Mesenchymal stem cell (in vitro differentiated cells and primary cell): ENCODE results near the gene LYPD4.

Experiments
- DNase-seq: peaks from one replicate; pipeline ENCODE4 v3.0.0-alpha.2; 2013
- H2AFZ ChIP-seq: one replicate; pipeline ENCODE4 v1.6.1; 2013; ENCODE audit warnings: low read depth, mild to moderate bottlenecking, control low read depth, inconsistent platforms, low read length, moderate library complexity
- H2AK5ac ChIP-seq: 2 replicates; pipeline ENCODE4 v1.6.1; 2013; ENCODE audit warnings: low read length, moderate library complexity, mild to moderate bottlenecking, inconsistent platforms; ENCODE audit not compliant: severe bottlenecking
- H2BK120ac ChIP-seq: one replicate; pipeline ENCODE4 v1.6.1; 2013; ENCODE audit warnings: low read depth, mild to moderate bottlenecking, inconsistent platforms, low read length, moderate library complexity
- H2BK12ac ChIP-seq, 2 experiments: one replicate each; pipeline ENCODE4 v1.6.1; 2013; ENCODE audit warnings: inconsistent platforms in 2 of 2, low read length in 2 of 2, mild to moderate bottlenecking in 2 of 2, moderate library complexity in 2 of 2, control low read depth in 1 of 2
- H2BK15ac ChIP-seq: one replicate; pipeline ENCODE4 v1.6.1; 2013; ENCODE audit warnings: mild to moderate bottlenecking, low read depth, inconsistent platforms; ENCODE audit not compliant: poor library complexity, severe bottlenecking
- H2BK5ac ChIP-seq: 2 replicates; pipeline ENCODE4 v1.6.1; 2013; ENCODE audit warnings: low read depth, mild to moderate bottlenecking, low read length, control low read depth, inconsistent platforms; ENCODE audit not compliant: poor library complexity, severe bottlenecking
- H3K14ac ChIP-seq, 2 experiments: one replicate each; pipeline ENCODE4 v1.6.1; 2013; ENCODE audit warnings: inconsistent platforms in 2 of 2, low read length in 2 of 2, control low read depth in 1 of 2, mild to moderate bottlenecking in 1 of 2, moderate library complexity in 1 of 2
- H3K18ac ChIP-seq, 2 experiments: one replicate each; pipeline ENCODE4 v1.6.1; 2013; ENCODE audit warnings: inconsistent platforms in 2 of 2, low read length in 2 of 2, control low read depth in 1 of 2, low read depth in 1 of 2, mild to moderate bottlenecking in 1 of 2
- H3K23ac ChIP-seq, 2 experiments: one replicate each; pipeline ENCODE4 v1.6.1; 2013; ENCODE audit warnings: inconsistent platforms in 2 of 2, low read length in 2 of 2, mild to moderate bottlenecking in 2 of 2, moderate library complexity in 2 of 2, control low read depth in 1 of 2
- H3K27ac ChIP-seq: 2 replicates; pipeline ENCODE4 v1.5.1; 2013; ENCODE audit warnings: mild to moderate bottlenecking, moderate library complexity, low read length, control low read depth, inconsistent platforms; ENCODE audit not compliant: poor library complexity, severe bottlenecking
- H3K27me3 ChIP-seq, 2 experiments: 2 replicates each; pipeline versions ENCODE4 v1.6.1 to v1.7.0; 2013; ENCODE audit warnings: low read length in 2 of 2, mild to moderate bottlenecking in 2 of 2, moderate library complexity in 2 of 2, control low read depth in 1 of 2, inconsistent platforms in 1 of 2; ENCODE audit not compliant: control insufficient read depth in 1 of 2, insufficient read depth in 1 of 2
- H3K36me3 ChIP-seq, 2 experiments: 2 replicates each; pipeline versions ENCODE4 v1.6.1 to v1.7.0; 2013; ENCODE audit warnings: low read length in 2 of 2, control low read depth in 1 of 2, inconsistent platforms in 1 of 2, low read depth in 1 of 2, mild to moderate bottlenecking in 1 of 2; ENCODE audit not compliant: insufficient read depth in 2 of 2, control insufficient read depth in 1 of 2
- H3K4ac ChIP-seq, 2 experiments: one replicate each; pipeline ENCODE4 v1.6.1; 2013; ENCODE audit warnings: inconsistent platforms in 2 of 2, low read length in 2 of 2, mild to moderate bottlenecking in 2 of 2, moderate library complexity in 2 of 2, control low read depth in 1 of 2, low read depth in 1 of 2
- H3K4me1 ChIP-seq: 2 replicates; pipeline ENCODE4 v1.6.1; 2013; ENCODE audit warnings: low read depth, low read length, control low read depth; ENCODE audit not compliant: control insufficient read depth, insufficient read depth
- H3K4me2 ChIP-seq: 2 replicates; pipeline ENCODE4 v1.6.1; 2013; ENCODE audit warnings: low read length, mild to moderate bottlenecking, inconsistent platforms; ENCODE audit not compliant: poor library complexity, severe bottlenecking
- H3K4me3 ChIP-seq, 2 experiments: 2 replicates each; pipeline versions ENCODE4 v1.5.1 to v1.7.0; 2013; ENCODE audit warnings: low read length in 2 of 2, mild to moderate bottlenecking in 2 of 2, control low read depth in 1 of 2, low read depth in 1 of 2; ENCODE audit not compliant: insufficient read depth in 1 of 2
- H3K79me1 ChIP-seq: replicated peaks from 2 replicates; pipeline ENCODE4 v1.6.1; 2013; ENCODE audit warnings: mild to moderate bottlenecking, control low read depth, low read length, inconsistent platforms; ENCODE audit not compliant: poor library complexity, severe bottlenecking
- H3K9ac ChIP-seq: 2 replicates; pipeline ENCODE4 v1.7.0; 2013; ENCODE audit warnings: mild to moderate bottlenecking, low read length, moderate library complexity
- H3K9me3 ChIP-seq: 2 replicates; pipeline ENCODE4 v1.7.0; 2013; ENCODE audit warnings: mild to moderate bottlenecking, low read length; ENCODE audit not compliant: control insufficient read depth
- H4K8ac ChIP-seq: one replicate; pipeline ENCODE4 v1.6.1; 2013; ENCODE audit warnings: inconsistent platforms, mild to moderate bottlenecking, low read length, moderate library complexity
- H4K91ac ChIP-seq: one replicate; pipeline ENCODE4 v1.6.1; 2013; ENCODE audit warnings: mild to moderate bottlenecking, low read length, inconsistent platforms
- WGBS: methylation state at CpG from one replicate; pipeline ENCODE4 v1.1.7; 2013; ENCODE audit warnings: mixed read lengths; 5-methylcytosine and 5-hydroxymethylcytosine counted together

The LYPD4 gene

GRCh38 chr19:41804336-41804735 lies 40.1 kb downstream of the LYPD4 start:
- no peak for DNase-seq
- H3K4me1 ChIP-seq = no peaks in the 10 kb centered on the region
- H2BK15ac ChIP-seq = no peak overlapping the region
- H3K14ac ChIP-seq = no peak overlapping the region
- no peak overlapping the region for H2BK5ac ChIP-seq
- H2BK120ac ChIP-seq = no peak overlapping the region
- H3K4ac ChIP-seq = no peak overlapping the region
- H3K9ac ChIP-seq = no peak overlapping the region
- H3K9me3 ChIP-seq = no peaks in the 10 kb centered on the region
- no peak overlapping the region for H3K18ac ChIP-seq
- no peaks in the 10 kb centered on the region for H3K36me3 ChIP-seq
- H3K4me2 ChIP-seq = no peak overlapping the region
- 80% methylated on average over 1 of the region's 3 CpGs for WGBS
- no peak overlapping the region for H3K27ac ChIP-seq
- H4K91ac ChIP-seq = no peak overlapping the region
- no peaks in the 10 kb centered on the region for H3K79me1 ChIP-seq
- H2AK5ac ChIP-seq = no peak overlapping the region
- H3K27me3 ChIP-seq = peaks cover 20% of the 10 kb centered on the region in 2 experiments
- no peak overlapping the region for H3K23ac ChIP-seq
- no peak overlapping the region for H2BK12ac ChIP-seq
- H3K4me3 ChIP-seq = no peak overlapping the region
- no peak overlapping the region for H4K8ac ChIP-seq
- H2AFZ ChIP-seq = no peak overlapping the region

GRCh38 chr19:41802770-41803169 lies 41.7 kb downstream of the LYPD4 start:
- Histone ChIP-seq H3K18ac (no peak overlapping the region), H4K91ac (no peak overlapping the region), H3K27ac (no peak overlapping the region), H3K36me3 (no peaks in the 10 kb centered on the region), H3K4me1 (no peaks in the 10 kb centered on the region), H4K8ac (no peak overlapping the region), H3K79me1 (no peaks in the 10 kb centered on the region), H3K4ac (no peak overlapping the region), H2BK5ac (no peak overlapping the region), H3K4me3 (no peak overlapping the region), H3K23ac (no peak overlapping the region), H3K27me3 (peaks cover 20 to 22% of the 10 kb centered on the region in 2 experiments), H2AK5ac (no peak overlapping the region), H2BK15ac (no peak overlapping the region), H3K9ac (no peak overlapping the region), H2BK12ac (no peak overlapping the region), H2AFZ (no peak overlapping the region), H3K9me3 (no peaks in the 10 kb centered on the region), H2BK120ac (no peak overlapping the region), H3K4me2 (no peak overlapping the region), H3K14ac (no peak overlapping the region)
- WGBS = 79% methylated on average over 2 of the region's 2 CpGs
- DNase-seq = no peak

- Histone ChIP-seq H4K91ac (no peak overlapping the region), H3K27ac (no peak overlapping the region), H2BK120ac (no peak overlapping the region), H3K9me3 (no peaks in the 10 kb centered on the region), H2AK5ac (no peak overlapping the region), H3K79me1 (no peaks in the 10 kb centered on the region), H3K4me3 (no peak overlapping the region), H2AFZ (no peak overlapping the region), H3K23ac (no peak overlapping the region), H3K4ac (no peak overlapping the region), H2BK12ac (no peak overlapping the region), H4K8ac (no peak overlapping the region), H3K27me3 (peaks cover 22 to 25% of the 10 kb centered on the region in 2 experiments), H3K4me1 (no peaks in the 10 kb centered on the region), H3K36me3 (no peaks in the 10 kb centered on the region), H3K14ac (no peak overlapping the region), H3K9ac (no peak overlapping the region), H3K4me2 (no peak overlapping the region), H2BK15ac (no peak overlapping the region), H2BK5ac (no peak overlapping the region), H3K18ac (no peak overlapping the region)
- WGBS = 32% methylated on average over 2 of the region's 2 CpGs
- no peak for DNase-seq
These were observed 42.7 kb downstream of the LYPD4 start for GRCh38 chr19:41801792-41802211.

- Histone ChIP-seq H3K4ac (no peak overlapping the region), H2AK5ac (no peak overlapping the region), H3K4me2 (no peak overlapping the region), H3K79me1 (no peaks in the 10 kb centered on the region), H3K27ac (no peak overlapping the region), H3K9me3 (no peaks in the 10 kb centered on the region), H3K4me3 (no peak overlapping the region), H3K18ac (no peak overlapping the region), H2BK120ac (no peak overlapping the region), H3K27me3 (peaks cover 28 to 33% of the 10 kb centered on the region in 2 experiments), H3K23ac (no peak overlapping the region), H4K8ac (no peak overlapping the region), H2AFZ (no peak overlapping the region), H4K91ac (no peak overlapping the region), H3K36me3 (no peaks in the 10 kb centered on the region), H2BK12ac (no peak overlapping the region), H3K9ac (no peak overlapping the region), H2BK15ac (no peak overlapping the region), H3K4me1 (no peaks in the 10 kb centered on the region), H3K14ac (no peak overlapping the region), H2BK5ac (no peak overlapping the region)
- WGBS = 43% methylated on average over 4 of the region's 4 CpGs
- DNase-seq = no peak
These were observed 43.5 kb downstream of the LYPD4 start for GRCh38 chr19:41801031-41801430.
